HCT116 (cell line): ENCODE results near the gene BAIAP2.

Source experiments
- CEBPB ChIP-seq: IDR thresholded peaks from 2 replicates; pipeline ENCODE4 v1.6.1; 2012; ENCODE audit warnings: low read depth
- CTCF ChIP-seq, 3 experiments: fragments of 200-600 bp in 1 of 3; sonication (generic) in 1 of 3; IDR thresholded peaks in 2 of 3; conservative IDR thresholded peaks in 1 of 3; 2 replicates each; pipeline ENCODE4 v1.5.1; 2012 to 2017; ENCODE audit warnings: low read depth in 2 of 3, low read length in 2 of 3, antibody characterized with exemption in 1 of 3, borderline replicate concordance in 1 of 3, control low read depth in 1 of 3, mild to moderate bottlenecking in 1 of 3, mixed read lengths in 1 of 3, mixed run types in 1 of 3, moderate library complexity in 1 of 3; ENCODE audit not compliant: insufficient read depth in 1 of 3
- POLR2A ChIP-seq: IDR thresholded peaks from 2 replicates; pipeline ENCODE4 v1.7.0; 2011; ENCODE audit warnings: borderline replicate concordance; ENCODE audit not compliant: insufficient read depth, insufficient read length; ENCODE audit errors: extremely low read depth

GRCh38 chr17:81056312-81056711 is 21.4 kb downstream of the BAIAP2 start:
- TF ChIP-seq CTCF (IDR thresholded peaks at IDR 0.05 in 2 of 3, conservative IDR thresholded peaks at IDR 0.05 in 1 of 3; ENCODE audit: borderline replicate concordance in 1 of 3, insufficient read depth in 1 of 3, low read depth in 2 of 3, low read length in 2 of 3) (no peak), POLR2A (no peak), CEBPB (no peak)
